HCT116 (cell line): ENCODE results near the gene EEPD1. TPM values are rescaled to one million over a fixed set of nuclear protein-coding genes. Genes with fewer than 3 reads are reported as not detected.
A peak's percentile ranks its signal among the peaks of the same experiment; 100 is the strongest.

Source experiments
- ATAC-seq: fragments of 200-7000 bp; cut with Tn5 transposase; 2 replicates; pipeline ENCODE4 v1.9.1; 2020; ENCODE audit warnings: mild to moderate bottlenecking, moderate library complexity
- BruUV-seq: library from RNA; stranded (reverse); fragments of 400-500 nt; replicated peaks from 2 replicates; lab custom pipeline; 2021; lab: Mats Ljungman, UMichigan
- CTCF ChIA-PET: fragments of 300-600 bp; sonication (Branson Sonifier 250); formaldehyde crosslinking; loops from one replicate; lab custom pipeline; 2021; ENCODE audit warnings: antibody characterized with exemption; lab: Charles Lee
- POLR2A ChIA-PET: fragments of 300-600, 350-600 bp; sonication (Branson Sonifier 250); formaldehyde crosslinking; loops from one replicate; lab custom pipeline; 2021; ENCODE audit warnings: antibody characterized with exemption; lab: Charles Lee
- RAD21 ChIA-PET, 2 experiments: fragments of 300-600 bp; sonication (Branson Sonifier 250); formaldehyde crosslinking; loops; one replicate each; lab custom pipeline; 2023; ENCODE audit warnings: low total read pairs in 2 of 2; ENCODE audit not compliant: uncharacterized antibody in 2 of 2, unreplicated experiment in 2 of 2, low non-redundant PET in 1 of 2; lab: Charles Lee
- DNase-seq: peaks from one replicate; pipeline ENCODE4 v3.0.0-alpha.2; 2010; ENCODE audit warnings: low read depth, low spot score
- H2AFZ ChIP-seq: fragments of 200-600 bp; shearing (Covaris generic), sonication (generic); 2 replicates; pipeline ENCODE4 v1.6.1; 2017; ENCODE audit warnings: low read depth, mixed run types, mixed read lengths, antibody characterized with exemption, low read length; ENCODE audit not compliant: poor library complexity, severe bottlenecking
- H3K27ac ChIP-seq: 2 replicates; pipeline ENCODE4 v1.5.1; 2012; ENCODE audit warnings: low read depth, low read length
- H3K27me3 ChIP-seq: fragments of 200-600 bp; sonication (generic); 2 replicates; pipeline ENCODE4 v1.6.1; 2016; ENCODE audit warnings: mixed run types, low read length, mixed read lengths; ENCODE audit not compliant: insufficient read depth
- H3K36me3 ChIP-seq, 2 experiments: fragments of 200-500 bp in 1 of 2; fragments of 200-600 bp in 1 of 2; sonication (Bioruptor generic) in 1 of 2; sonication (generic) in 1 of 2; 2 replicates each; pipeline versions ENCODE4 v1.5.1 to v1.6.1; 2014 to 2016; ENCODE audit warnings: low read length in 2 of 2, inconsistent platforms in 1 of 2, mixed read lengths in 1 of 2, mixed run types in 1 of 2; ENCODE audit not compliant: insufficient read depth in 2 of 2, control insufficient read depth in 1 of 2
- H3K4me1 ChIP-seq, 2 experiments: fragments of 200-600 bp in 1 of 2; sonication (generic) in 1 of 2; 2 replicates each; pipeline versions ENCODE4 v1.5.1 to v1.6.1; 2012 to 2017; ENCODE audit warnings: low read length in 2 of 2, inconsistent platforms in 1 of 2, mild to moderate bottlenecking in 1 of 2, mixed read lengths in 1 of 2, mixed run types in 1 of 2, moderate library complexity in 1 of 2; ENCODE audit not compliant: insufficient read depth in 2 of 2, control insufficient read depth in 1 of 2
- H3K4me2 ChIP-seq: fragments of 200-600 bp; sonication (generic); 2 replicates; pipeline ENCODE4 v1.6.1; 2017; ENCODE audit warnings: mixed run types, low read length, mixed read lengths
- H3K4me3 ChIP-seq, 2 experiments: fragments of 200-600 bp in 1 of 2; sonication (generic) in 1 of 2; replicated peaks in 1 of 2; 2 replicates each; pipeline ENCODE4 v1.5.1; 2011 to 2016; ENCODE audit warnings: low read length in 2 of 2, control low read depth in 1 of 2, low read depth in 1 of 2, mild to moderate bottlenecking in 1 of 2, mixed read lengths in 1 of 2, mixed run types in 1 of 2
- H3K79me2 ChIP-seq: fragments of 200-600 bp; sonication (generic); 2 replicates; pipeline ENCODE4 v1.6.1; 2017; ENCODE audit warnings: mild to moderate bottlenecking, mixed run types, low read length, moderate library complexity, mixed read lengths; ENCODE audit not compliant: insufficient read depth
- H3K9ac ChIP-seq: fragments of 200-600 bp; sonication (generic); 2 replicates; pipeline ENCODE4 v1.6.1; 2016; ENCODE audit warnings: low read length, mixed read lengths
- H3K9me2 ChIP-seq: fragments of 200-600 bp; sonication (generic), shearing (Covaris generic); 2 replicates; pipeline ENCODE4 v1.6.1; 2017; ENCODE audit warnings: mixed run types, mild to moderate bottlenecking, moderate library complexity; ENCODE audit not compliant: insufficient read depth
- H3K9me3 ChIP-seq, 2 experiments: fragments of 200-500 bp in 1 of 2; fragments of 200-600 bp in 1 of 2; sonication (Bioruptor generic) in 1 of 2; sonication (generic) in 1 of 2; 2 replicates each; pipeline ENCODE4 v1.6.1; 2014 to 2017; ENCODE audit warnings: low read length in 2 of 2, mixed read lengths in 2 of 2, inconsistent platforms in 1 of 2, low read depth in 1 of 2, mild to moderate bottlenecking in 1 of 2, mixed run types in 1 of 2, moderate library complexity in 1 of 2; ENCODE audit not compliant: control insufficient read depth in 1 of 2, insufficient read depth in 1 of 2
- H4K20me1 ChIP-seq: fragments of 200-600 bp; sonication (generic), shearing (Covaris generic); 2 replicates; pipeline ENCODE4 v1.6.1; 2017; ENCODE audit warnings: mixed run types, mild to moderate bottlenecking, moderate library complexity; ENCODE audit not compliant: insufficient read depth
- ATF3 ChIP-seq: IDR thresholded peaks from 2 replicates; pipeline ENCODE4 v1.6.1; 2012
- CEBPB ChIP-seq: IDR thresholded peaks from 2 replicates; pipeline ENCODE4 v1.6.1; 2012; ENCODE audit warnings: low read depth
- ELF1 ChIP-seq: IDR thresholded peaks from 2 replicates; pipeline ENCODE4 v1.6.1; 2012; ENCODE audit warnings: low read depth, borderline replicate concordance
- MAX ChIP-seq: IDR thresholded peaks from 2 replicates; pipeline ENCODE4 v1.6.1; 2012
- REST ChIP-seq: IDR thresholded peaks from 2 replicates; pipeline ENCODE4 v1.6.1; 2012; ENCODE audit warnings: low read depth
- intact Hi-C: fragments of 100-400 bp; cut with micrococcal nuclease; formaldehyde crosslinking; loops from 2 replicates; pipeline ENCODE4 v1.10.0; 2022
- total RNA-seq: library from RNA; stranded (reverse); gene quantifications from one replicate; pipeline ENCODE4 v1.2.1, GENCODE V29; 2021; ENCODE audit not compliant: unreplicated experiment

EEPD1 gene
- total RNA-seq, 1 experiment from 2014 or later = 4.2 TPM

GRCh38 chr7:36107926-36108631, 45.0 kb upstream of the EEPD1 start:
- Histone ChIP-seq H3K4me2 (no peak overlapping the region), H3K36me3 (no peaks in the 10 kb centered on the region), H3K27me3 (no peaks in the 10 kb centered on the region)
- intact Hi-C loops = loop anchor here (2.0 kb wide), 1 partner anchor 43 kb away; no protein-coding TSS in a partner anchor
- no peak for TF ChIP-seq REST
- no peak for TF ChIP-seq MAX
- no peak for TF ChIP-seq ELF1
- TF ChIP-seq CEBPB = no peak
- TF ChIP-seq ATF3 = no peak
- TF ChIP-seq, all 23 proteins: peak for 0
- no peak for DNase-seq
- Histone ChIP-seq H3K9me2 (no peaks in the 10 kb centered on the region), H4K20me1 (no peaks in the 10 kb centered on the region), H3K9me3 (no peaks in the 10 kb centered on the region), H3K4me1 (no peaks in the 10 kb centered on the region; a peak in 1 of 4 replicates), H2AFZ (no peak overlapping the region), H3K79me2 (no peaks in the 10 kb centered on the region), H3K9ac (no peak overlapping the region), H3K27ac (no peak overlapping the region), H3K4me3 (no peak overlapping the region)
- POLR2A ChIA-PET = no interaction called here
- RAD21 ChIA-PET = no interaction called here
- CTCF ChIA-PET = interaction anchor here (0.8 kb wide), 1 partner anchor 41 kb away, joined by 5 read pairs; no protein-coding TSS in a partner anchor
- ATAC-seq = peak; percentile 55
- no TSS peak for BruUV-seq
